ENCODE measurements around the gene WDFY4.

GRCh38 chr10:48958598-48959190 is 274.0 kb downstream of the WDFY4 start:
- TF ChIP-seq POLR2A (IDR thresholded peaks at IDR 0.05; ENCODE audit: insufficient read depth in 1 of 2, low read depth in 2 of 2, low read length in 2 of 2) (no peak), POLR2AphosphoS5 (IDR thresholded peaks at IDR 0.05; ENCODE audit: low read depth, low read length) (no peak), SYNCRIP (IDR thresholded peaks at IDR 0.05; ENCODE audit: insufficient read depth, low read depth, low read length) (no peak), FUBP1 (CRISPR knock-in tag; IDR thresholded peaks at IDR 0.05; ENCODE audit: borderline replicate concordance) (no peak), PRDM10 (CRISPR knock-in tag; IDR thresholded peaks at IDR 0.05; ENCODE audit: low read depth) (no peak), ZC3H13 (CRISPR knock-in tag; IDR thresholded peaks at IDR 0.05) (no peak)

All from HepG2 (cell line).